ENCODE measurements around the gene UGT2B15.

GRCh38 chr4:68691186-68691585, 20.7 kb upstream of the UGT2B15 start:
- no peak for TF ChIP-seq CTCF (IDR thresholded peaks at IDR 0.05)
- TF ChIP-seq POLR2A (IDR thresholded peaks at IDR 0.05; ENCODE audit: low read depth): no peak
